COLO668 (cell line): Measurements from ENCODE around the gene SLC36A3.
"Not testable (repeated sequence)": the region's sequence is repeated elsewhere in the genome, so short reads cannot be mapped to it uniquely, and the experiment has no call there.

Experiments
- DNase-seq: peaks from one replicate; lab custom pipeline; 2025; ENCODE audit not compliant: unreplicated experiment; lab: John Stamatoyannopoulos, UW

The SLC36A3 gene

DNA sequence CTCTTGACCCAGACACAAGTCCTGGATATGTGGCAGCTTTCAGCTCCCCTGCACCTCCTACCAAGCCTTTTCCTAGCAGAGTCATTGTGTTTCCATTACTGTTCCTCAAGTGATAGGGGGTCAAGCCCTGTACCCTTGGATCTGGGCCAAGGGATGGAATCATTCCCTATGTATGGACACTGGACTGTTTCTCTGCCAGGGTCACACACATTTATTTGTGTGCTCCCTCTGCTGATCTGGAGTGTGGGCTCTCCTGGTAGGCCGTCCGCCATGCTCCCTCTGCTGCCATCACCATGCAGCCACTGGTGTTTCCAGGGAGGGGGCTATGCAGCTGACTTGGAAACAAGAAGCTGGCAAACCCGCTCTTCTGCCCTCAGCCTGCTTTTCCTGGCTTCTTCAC lies 41.0 kb downstream of the SLC36A3 start:
- no peak for DNase-seq

DNA sequence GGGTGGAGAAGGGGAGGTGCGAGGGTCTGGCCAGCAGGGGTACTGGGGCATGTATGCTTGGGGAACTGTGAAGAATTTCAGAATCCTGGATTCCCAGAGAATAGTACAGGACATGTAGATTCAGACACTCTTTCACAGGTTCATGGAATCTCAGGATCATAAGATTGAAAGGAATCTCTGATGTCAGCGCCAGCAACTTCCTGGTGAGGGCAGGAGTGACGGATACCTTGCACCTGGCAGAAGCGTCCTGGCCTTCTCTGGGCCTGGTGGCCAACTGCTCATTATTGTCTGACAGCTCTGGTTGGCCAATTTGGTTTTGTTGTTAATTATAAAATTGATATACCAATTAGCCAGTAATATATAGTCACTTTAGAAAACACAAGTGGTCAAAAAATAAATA lies 43.6 kb downstream of the SLC36A3 start:
- DNase-seq = no peak

DNA sequence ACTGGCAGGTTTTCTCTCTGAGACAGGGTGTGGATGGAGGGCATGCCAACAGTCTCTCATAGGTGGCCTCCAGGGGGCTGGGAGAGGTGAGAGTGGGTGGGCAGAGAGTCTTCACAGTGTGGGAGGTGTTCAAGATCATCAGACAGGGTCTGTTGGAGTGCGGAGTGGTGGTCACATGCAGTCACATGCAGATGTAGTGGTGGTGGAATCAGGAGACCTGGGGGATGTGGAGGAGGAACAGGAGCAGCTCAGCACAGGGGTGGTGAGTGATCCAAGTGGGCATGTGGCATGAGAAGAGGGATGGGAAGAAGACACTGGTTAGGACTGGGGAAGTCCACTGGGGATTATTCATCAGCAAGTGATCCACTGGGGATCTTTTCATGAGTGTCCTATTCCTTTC lies 44.8 kb downstream of the SLC36A3 start:
- no peak for DNase-seq

DNA sequence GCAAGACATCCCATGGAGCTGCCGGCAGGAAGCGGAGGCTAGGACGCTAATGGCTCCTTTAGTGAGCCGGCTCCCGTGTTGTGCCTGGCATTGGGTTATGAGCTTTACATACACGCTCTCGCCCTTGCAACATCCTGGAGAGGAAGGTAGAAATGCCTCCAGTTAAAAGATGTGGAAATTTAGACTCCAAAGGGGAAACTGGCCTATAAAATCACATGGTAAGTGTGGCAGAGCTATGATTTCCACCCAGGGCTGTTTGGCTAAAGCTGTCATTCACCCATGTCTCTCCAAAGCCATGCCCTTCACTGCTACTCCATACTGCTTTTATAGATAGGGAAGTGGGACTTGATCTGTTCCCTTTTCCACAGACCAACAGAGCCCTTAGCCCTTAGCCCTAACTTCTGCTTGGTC lies 45.4 kb downstream of the SLC36A3 start:
- no peak for DNase-seq

DNA sequence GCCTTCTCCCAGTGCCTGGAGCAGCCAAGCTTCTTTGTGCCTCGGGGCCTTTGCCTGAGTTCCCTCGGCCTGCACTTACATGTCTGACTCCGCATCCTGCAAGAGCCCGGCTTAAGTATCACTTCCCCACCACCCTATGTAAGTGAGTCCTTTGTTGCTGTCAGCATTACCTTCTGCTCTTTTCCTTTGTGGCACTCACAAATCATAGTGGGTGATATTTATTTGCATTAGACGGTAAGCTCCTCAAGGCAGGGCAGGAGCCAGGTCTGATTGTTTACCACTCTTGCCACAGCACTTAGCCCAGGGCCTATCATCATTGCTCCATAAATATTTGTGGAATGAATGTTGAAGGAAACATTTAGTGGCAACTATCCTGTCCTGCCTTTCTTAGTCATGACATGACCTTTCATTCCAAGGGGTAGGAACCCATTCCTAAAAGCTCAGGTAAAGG lies 45.8 kb downstream of the SLC36A3 start:
- no peak for DNase-seq

DNA sequence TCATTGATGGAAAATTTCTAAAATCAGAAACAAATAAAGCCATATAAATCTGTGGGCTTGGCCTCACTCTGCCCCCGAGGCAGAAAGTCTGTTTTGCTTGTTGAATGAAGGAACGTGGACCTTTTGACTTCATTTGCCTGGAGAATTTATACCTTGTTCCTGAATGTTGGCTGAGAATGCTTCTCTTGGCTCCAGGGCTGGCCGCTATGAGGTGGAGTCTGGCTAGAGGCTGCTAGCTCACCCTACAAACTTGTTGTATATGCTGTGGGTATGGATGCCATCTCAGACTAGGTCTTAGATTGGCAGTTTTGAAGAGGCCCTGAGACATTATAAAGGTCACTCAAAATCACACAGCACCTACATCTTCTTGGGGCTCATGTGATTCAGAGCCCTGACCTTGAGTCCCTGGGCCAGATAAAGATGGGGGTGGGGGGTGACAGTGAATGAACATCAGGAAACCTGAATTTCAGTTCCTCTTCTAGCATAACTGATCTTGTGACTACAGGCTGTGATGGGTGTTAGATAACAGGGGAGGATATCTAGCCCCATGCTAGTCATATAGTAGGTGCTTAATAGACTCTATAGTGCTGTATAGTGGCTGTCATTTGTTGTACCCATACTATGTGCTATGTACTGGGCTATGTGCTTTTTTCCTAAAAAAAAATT lies 47.8 kb downstream of the SLC36A3 start:
- DNase-seq = no peak

DNA sequence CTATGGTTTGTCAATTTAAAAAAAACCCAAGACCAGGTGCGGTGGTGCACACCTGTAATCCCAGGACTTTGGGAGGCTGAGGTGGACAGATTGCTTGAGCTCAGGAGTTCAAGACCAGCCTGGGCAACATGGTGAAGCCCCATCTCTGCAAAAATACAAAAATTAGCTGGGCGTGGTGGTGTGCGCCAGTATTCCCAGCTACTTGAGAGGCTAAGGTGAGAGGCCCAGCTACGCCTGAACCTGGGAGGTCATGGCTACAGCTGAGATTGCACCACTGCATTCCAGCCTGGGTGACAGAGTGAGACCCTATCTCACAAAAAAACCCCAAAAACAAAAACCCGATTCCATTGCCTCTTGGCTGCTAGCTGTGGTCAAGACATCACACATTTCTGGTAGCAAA lies 48.6 kb downstream of the SLC36A3 start:
- DNase-seq = not testable (repeated sequence)

DNA sequence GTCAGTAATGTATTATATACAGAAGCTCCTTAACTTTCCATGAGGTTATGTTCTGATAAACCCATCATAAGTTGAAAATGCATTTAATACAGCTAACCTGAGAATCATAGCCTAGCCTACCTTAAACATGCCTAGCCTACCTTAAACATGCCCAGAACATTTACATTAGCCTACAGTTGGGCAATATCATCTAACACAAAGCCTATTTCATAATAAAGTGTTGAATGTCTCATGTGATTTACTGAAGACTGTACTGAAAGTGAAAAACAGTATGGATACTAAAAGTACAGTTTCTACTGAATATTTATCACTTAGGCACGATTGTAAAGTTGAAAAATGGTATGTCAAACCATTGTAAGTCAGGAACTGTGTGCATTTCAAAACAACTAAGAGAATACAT lies 49.0 kb downstream of the SLC36A3 start:
- DNase-seq = no peak

DNA sequence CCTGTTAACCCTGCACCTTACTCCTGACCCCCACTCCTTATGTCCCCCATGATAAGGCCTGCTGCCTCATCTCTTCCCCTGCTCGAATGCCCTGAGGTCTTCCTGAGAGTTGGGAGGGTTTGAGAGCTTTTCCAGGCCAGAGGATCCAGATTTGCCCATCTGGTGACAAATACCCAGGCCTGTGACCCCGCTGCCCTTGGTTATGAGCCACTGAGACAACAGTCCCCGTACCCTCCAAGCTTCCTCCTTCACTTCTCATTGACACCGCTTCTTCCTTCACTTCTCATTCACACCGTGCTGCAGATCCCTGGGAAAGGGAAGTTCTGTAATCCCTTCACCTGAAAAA lies 50.0 kb downstream of the SLC36A3 start:
- no peak for DNase-seq

DNA sequence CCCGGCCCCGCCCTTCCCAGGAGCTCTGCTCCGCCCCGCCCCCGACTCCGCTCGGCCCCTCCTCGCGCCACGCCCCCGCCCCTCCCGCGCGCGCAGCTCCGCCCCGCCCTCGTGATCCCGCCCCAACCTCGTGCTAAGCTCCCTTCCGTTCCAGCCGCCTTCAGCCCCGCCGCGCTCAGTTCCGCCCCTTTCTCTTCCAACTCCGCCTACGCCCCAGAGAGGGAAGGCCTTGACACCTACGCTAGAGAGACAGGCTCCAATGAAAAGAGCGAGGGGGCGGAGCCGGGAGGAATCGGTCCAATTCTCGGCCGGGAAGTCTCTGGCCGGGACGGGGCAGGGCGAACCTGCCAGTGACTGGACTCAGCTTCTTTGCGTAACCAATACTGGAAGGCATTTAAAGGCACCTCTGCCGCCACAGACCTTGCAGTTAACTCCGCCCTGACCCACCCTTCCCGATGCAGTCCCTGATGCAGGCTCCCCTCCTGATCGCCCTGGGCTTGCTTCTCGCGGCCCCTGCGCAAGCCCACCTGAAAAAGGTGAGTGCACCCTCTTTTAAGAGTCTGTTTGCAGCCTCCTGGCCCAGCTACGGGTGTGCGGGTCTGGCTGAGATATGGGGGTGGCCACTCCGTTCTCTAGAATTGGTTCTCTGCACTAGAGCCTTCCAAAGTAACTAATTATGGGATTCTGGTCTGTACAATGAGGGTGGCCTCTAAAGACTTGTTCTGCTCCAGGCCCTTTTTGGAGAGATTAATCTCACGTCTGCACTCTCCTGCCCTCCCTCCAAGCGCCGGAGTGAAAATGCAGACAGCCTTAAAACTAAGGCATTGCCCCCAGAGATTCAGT lies 50.6 kb downstream of the SLC36A3 start, which contains the start of gene GM2A:
Gene GM2A (plus strand): TSS at position 424 of the 843 bp plus-strand sequence. CDS start 32 bp downstream, at position 456.
- peak; percentile 93 for DNase-seq

DNA sequence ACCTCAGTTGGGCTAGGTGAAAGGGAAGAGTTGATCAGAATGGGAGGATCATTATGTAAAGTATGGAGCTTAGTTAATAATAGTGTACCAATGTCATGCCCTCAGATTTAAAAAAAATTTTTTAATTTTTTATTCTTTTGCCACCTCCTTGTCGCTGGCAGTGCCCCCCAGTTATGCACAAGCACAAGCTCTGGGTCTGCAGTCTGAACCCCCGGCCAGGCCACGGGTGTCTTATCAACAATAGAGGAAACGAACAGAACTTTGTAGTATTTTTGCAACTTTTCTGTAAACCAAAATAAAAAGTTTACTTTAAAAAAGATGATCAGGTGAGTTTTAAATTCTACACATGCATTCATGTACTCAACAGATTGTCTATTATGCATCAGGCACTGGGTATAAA lies 51.9 kb downstream of the SLC36A3 start:
- no peak for DNase-seq

DNA sequence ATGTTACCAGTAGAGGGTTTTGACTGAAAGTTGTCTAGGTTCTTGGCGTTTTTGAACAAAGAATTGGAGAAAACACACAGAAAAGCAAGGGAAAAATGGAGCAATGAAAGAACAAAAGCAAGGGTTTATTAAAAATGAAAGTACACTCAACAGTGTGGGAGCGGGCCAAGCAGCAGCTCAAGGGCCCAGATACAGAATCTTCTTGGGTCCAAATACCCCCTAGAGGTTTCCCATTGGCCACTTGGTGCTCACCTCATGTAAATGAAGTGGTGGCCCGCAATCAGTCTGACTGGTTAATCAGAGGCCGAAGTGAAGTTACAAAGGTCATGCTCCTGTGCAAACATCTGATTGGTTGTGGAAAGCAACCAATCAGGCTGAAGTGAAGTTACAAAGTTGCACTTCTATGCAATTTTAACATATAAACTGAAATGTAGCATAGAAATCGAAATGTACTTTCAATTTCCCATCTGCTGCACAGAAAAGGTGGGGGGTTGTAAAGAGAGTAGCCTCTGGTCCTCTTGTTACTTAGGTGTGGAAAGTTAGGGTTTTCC lies 52.5 kb downstream of the SLC36A3 start:
- DNase-seq = no peak

DNA sequence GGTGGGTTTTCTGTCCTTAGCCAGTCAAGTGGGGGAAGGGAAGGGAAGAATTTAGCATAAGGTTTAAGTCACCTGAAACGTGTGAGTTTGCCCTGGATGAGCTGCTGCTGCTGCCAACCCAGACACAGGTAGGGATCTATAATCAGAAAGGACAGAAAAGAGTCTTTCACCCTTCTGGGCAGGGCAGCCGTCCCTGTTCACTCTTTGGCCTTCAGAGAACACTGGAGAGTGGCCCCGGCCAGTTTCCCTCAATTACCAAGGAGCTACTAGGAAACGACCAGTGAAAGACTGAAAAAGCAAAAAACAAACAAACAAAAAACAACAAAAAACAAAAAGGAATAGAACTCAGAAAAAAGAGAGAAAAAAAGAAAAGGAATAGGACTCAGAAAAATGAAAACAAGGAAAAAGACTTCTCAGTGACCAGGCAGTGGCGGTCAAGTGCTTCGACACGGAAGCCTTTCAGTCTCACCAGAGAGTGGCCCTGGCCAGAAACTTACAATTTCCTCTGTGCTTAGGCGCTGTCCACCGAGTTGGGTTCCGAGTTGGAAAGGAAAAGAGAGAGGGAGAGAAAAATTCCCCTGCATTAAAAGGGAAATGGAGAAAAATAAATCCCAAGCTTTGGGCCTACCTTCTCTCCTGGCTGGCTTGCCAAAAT lies 53.1 kb downstream of the SLC36A3 start:
- DNase-seq = no peak

DNA sequence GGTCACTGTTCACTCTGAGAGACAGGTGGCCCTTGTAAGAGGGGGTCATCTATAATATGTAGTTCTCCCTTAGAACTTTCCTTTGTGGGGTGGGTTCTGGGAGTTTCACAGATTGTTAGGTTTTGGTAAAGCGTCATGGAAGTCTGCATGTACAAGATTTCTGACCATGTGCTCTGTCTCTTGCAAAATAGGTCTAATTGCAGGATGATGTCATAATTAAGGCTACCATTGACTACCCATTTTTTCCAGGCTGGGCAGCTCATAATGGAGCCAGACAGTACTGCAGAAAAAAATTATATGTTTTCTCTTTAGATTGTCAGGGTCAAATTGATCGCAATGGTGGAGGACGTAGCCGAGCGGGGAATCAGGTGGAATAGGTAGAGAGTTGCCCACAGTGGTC lies 54.3 kb downstream of the SLC36A3 start:
- DNase-seq = no peak

DNA sequence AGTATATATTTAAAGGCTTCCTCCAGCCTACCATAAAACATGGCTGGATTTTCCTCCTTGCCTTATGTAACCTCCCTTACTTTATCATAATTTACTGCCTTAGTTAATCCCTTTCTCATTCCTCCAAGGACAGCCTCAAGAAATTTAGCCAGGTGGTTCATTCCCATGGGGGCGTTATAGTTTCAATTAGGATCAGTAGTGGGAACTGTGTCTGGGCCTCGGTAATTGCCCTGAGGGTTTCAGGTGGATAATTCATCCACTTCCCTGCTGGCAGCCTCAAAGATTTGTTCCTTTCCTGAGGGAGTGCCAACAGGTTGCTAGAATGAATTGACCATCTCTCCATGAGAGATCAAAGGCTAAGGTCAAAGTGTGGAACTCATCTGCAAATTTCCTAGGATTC lies 54.9 kb downstream of the SLC36A3 start:
- no peak for DNase-seq

DNA sequence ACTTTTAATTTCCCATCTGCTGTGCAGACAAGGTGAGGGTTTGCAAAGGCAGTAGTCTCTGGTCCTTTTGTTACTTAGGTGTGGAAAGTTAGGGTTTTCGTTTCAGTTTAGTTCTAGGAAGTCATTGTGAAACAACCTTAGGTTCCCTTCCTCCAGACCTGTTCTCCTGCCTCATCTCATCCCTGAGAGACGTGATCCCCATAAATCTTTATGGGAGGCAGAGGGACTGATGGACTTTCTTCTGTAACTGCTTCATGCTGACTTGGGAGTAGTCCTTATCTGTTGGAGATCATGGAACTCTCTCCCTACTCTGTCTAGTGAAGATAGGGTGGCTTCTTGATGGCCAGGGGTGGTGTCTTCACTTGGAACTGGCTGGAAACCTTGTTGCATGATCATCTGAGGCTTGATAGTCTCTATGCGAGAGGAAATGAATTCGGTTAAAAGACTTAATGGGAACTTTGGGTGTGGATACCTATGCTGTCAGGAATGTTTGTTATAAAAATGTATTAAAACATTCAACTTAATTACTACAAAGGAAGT lies 57.8 kb downstream of the SLC36A3 start:
- no peak for DNase-seq

DNA sequence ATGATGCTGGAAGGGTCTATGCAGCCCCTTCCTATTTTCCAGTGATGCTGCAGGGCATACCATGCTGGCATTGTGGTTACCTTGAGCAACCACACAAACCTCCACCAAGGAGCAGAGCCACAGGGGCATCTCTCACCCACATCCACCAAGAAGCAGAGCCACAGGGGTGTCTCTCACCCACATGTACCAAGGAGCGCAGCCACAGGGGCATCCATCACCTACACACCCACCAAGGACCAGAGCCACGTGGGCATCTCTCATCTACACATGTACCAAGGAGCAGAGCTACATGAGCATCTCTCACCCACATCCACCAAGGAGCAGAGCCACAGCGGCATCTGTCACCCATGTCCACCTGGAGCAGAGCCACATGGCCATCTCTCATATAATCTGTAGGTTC lies 59.4 kb downstream of the SLC36A3 start:
- DNase-seq = no peak

DNA sequence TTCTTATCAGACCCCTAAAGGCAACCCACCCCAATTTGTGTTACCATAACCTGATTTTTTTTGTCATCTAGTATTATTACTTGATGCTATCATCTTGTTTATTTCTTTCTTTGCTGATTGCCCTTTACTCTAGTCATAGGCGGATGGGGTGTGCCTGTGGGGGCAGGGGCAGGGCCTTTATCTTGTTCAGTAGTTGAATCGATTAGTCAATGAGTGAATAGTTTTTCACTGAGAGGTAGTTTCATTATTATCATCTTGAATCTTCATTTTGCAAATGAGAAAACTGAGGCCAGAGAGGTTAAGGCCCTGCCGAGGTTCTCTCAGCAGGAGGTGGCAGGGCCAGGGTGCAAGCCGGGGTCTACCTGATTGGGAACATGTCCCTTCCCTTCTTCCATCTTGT lies 60.0 kb downstream of the SLC36A3 start:
- no peak for DNase-seq

DNA sequence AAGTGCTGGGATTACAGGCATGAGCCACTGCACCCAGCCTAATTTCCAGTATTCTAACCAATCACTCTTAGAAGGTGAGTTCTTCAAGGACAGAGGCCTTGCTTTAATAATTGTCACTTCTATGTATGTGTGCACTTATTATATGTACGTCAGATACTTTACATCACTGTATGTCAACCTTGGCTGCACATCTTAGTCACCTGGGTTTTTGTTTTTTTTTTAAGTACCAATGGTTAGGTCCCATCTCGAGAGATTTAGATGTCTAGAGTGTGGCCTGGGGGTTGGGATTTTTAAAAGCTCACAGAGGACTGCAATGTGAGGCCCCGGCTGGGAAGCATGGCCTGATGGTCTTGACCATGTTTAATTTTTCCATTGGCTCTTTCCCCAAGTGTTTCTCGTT lies 60.4 kb downstream of the SLC36A3 start:
- DNase-seq = no peak

DNA sequence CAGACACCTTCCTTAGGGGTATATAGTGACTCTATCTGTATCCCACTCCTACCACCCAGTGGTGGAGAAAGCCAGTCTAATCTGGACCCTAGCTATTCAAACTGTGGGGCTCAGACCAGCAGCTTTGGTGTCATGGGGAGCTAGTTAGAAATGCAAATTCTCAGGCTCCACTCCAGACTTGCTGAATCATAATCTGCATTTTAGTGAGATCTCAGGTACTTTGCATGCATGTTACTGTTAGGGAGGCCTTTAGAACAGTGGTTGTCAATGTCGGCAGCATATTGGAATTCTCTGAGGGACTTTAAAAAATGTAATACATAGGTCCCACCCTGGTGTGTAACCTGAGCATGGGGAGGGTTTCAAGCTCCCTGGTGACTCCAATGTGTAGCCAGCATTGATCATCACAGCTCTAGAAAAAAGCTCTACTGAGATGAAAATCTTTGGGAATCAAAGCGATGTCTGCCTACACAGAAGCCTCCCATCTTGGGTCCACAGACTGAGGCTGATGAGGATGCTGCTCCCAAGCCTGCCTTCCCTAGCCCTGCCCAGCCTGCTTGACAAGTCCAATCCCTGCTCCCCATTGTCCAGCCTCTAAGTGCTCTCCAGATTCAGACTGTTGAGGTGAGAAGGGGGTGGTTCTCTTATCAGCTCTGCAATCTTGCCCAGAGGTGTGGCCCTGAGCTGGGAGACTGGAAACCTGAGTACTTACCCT lies 62.5 kb downstream of the SLC36A3 start:
- no peak for DNase-seq
